OCI-LY7 (cell line): ENCODE results near the gene CCDC54. TPM values are rescaled to one million over a fixed set of nuclear protein-coding genes. Genes with fewer than 3 reads are reported as not detected.
A peak's percentile ranks its signal among the peaks of the same experiment; 100 is the strongest.

ENCODE experiments used
- BruUV-seq: library from RNA; stranded (reverse); fragments of 400-500 nt; replicated peaks from 2 replicates; lab custom pipeline; 2021; lab: Mats Ljungman, UMichigan
- CTCF ChIA-PET: fragments of 300-600 bp; sonication (Branson Sonifier 250); formaldehyde crosslinking; loops from one replicate; lab custom pipeline; 2022; ENCODE audit warnings: antibody characterized with exemption; ENCODE audit not compliant: unreplicated experiment; lab: Charles Lee
- POLR2A ChIA-PET: fragments of 300-600 bp; sonication (Branson Sonifier 250); formaldehyde crosslinking; loops from one replicate; lab custom pipeline; 2022; ENCODE audit warnings: antibody characterized with exemption; lab: Charles Lee
- DNase-seq: peaks from one replicate; pipeline ENCODE4 v3.0.0-alpha.2; 2015; ENCODE audit warnings: low spot score
- H2AFZ ChIP-seq: fragments of 200-600 bp; sonication (generic), shearing (Covaris generic); 2 replicates; pipeline ENCODE4 v1.6.1; 2014; ENCODE audit warnings: mild to moderate bottlenecking, antibody characterized with exemption, low read length, moderate library complexity
- H3K27ac ChIP-seq: fragments of 200-600 bp; sonication (generic); 2 replicates; pipeline ENCODE4 v1.5.1; 2014; ENCODE audit warnings: mixed run types, low read depth, mild to moderate bottlenecking, moderate library complexity, low read length, inconsistent platforms; ENCODE audit not compliant: poor library complexity, severe bottlenecking
- H3K36me3 ChIP-seq: fragments of 200-600 bp; sonication (generic); 2 replicates; pipeline ENCODE4 v1.6.1; 2014; ENCODE audit warnings: mild to moderate bottlenecking, antibody characterized with exemption, low read length, moderate library complexity, mixed read lengths; ENCODE audit not compliant: insufficient read depth
- H3K4me1 ChIP-seq: fragments of 200-600 bp; sonication (generic); 2 replicates; pipeline ENCODE4 v1.5.1; 2014; ENCODE audit warnings: mild to moderate bottlenecking, low read length; ENCODE audit not compliant: insufficient read depth, poor library complexity, severe bottlenecking
- H3K4me2 ChIP-seq: fragments of 200-600 bp; sonication (generic); 2 replicates; pipeline ENCODE4 v1.6.1; 2014; ENCODE audit warnings: mild to moderate bottlenecking, low read length
- H3K4me3 ChIP-seq: fragments of 200-600 bp; sonication (generic); 2 replicates; pipeline ENCODE4 v1.5.1; 2014; ENCODE audit warnings: mild to moderate bottlenecking, low read depth, low read length; ENCODE audit not compliant: poor library complexity, severe bottlenecking
- H3K79me2 ChIP-seq: fragments of 200-600 bp; sonication (generic); 2 replicates; pipeline ENCODE4 v1.6.1; 2016; ENCODE audit warnings: low read depth, mild to moderate bottlenecking, low read length, moderate library complexity, mixed read lengths; ENCODE audit not compliant: insufficient read depth
- H3K9me2 ChIP-seq: fragments of 200-600 bp; sonication (generic); 2 replicates; pipeline ENCODE4 v1.6.1; 2016; ENCODE audit warnings: mild to moderate bottlenecking, low read length, mixed read lengths; ENCODE audit not compliant: insufficient read depth
- H3K9me3 ChIP-seq: fragments of 200-600 bp; sonication (generic); 2 replicates; pipeline ENCODE4 v1.6.1; 2014; ENCODE audit warnings: mild to moderate bottlenecking, mixed run types, low read length, mixed read lengths
- H4K20me1 ChIP-seq: fragments of 200-600 bp; sonication (generic); 2 replicates; pipeline ENCODE4 v1.6.1; 2014; ENCODE audit warnings: mild to moderate bottlenecking, antibody characterized with exemption, low read length, moderate library complexity, mixed read lengths; ENCODE audit not compliant: insufficient read depth
- EZH2phosphoT487 ChIP-seq: fragments of 200-600 bp; sonication (generic); IDR thresholded peaks from 2 replicates; pipeline ENCODE4 v1.6.1; 2018; ENCODE audit warnings: low read depth, borderline replicate concordance, mild to moderate bottlenecking, mixed run types, antibody characterized with exemption, low read length, moderate library complexity, mixed read lengths
- intact Hi-C: fragments of 100-400 bp; cut with micrococcal nuclease; formaldehyde crosslinking; loops from one replicate; pipeline ENCODE4 v1.10.0; 2022; ENCODE audit not compliant: unreplicated experiment
- total RNA-seq, 2 experiments: library from RNA; depleted of rRNA in 1 of 2; stranded (reverse); fragments of >200 nt in 1 of 2; shearing (Covaris generic) in 1 of 2; gene quantifications; 2 replicates each; pipeline ENCODE4 v1.2.3, GENCODE V29; 2014 to 2022
- TF ChIP-seq, protein P1 (sequence below): fragments of 200-600 bp; sonication (generic); conservative IDR thresholded peaks from 2 replicates; pipeline ENCODE4 v1.5.1; 2014; ENCODE audit warnings: mild to moderate bottlenecking, antibody characterized with exemption, low read length, moderate library complexity, mixed read lengths

Gene CCDC54
- total RNA-seq, 2 experiments from 2014 or later, result not detected

DNA sequence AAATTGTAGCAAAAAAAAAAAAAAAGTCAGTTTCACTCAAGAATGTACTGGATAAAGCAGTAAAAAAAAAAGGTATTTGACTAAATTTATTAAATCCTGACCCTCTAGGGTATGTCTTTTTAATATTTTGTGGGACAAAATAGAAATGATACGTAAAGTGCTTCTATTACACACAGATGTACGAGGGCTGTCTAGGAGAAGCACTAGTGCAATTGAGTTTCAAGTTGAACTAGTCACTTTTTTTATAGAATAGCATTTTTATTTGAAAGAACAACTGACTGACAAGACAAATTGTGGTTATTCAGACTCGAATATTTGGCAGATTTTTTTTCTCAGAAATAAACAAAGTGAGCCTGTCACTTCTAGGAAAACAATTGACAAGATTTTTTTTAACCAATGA lies 49.0 kb downstream of the CCDC54 start:
- Histone ChIP-seq H3K4me3 (no peak overlapping the region), H4K20me1 (no peaks in the 10 kb centered on the region), H3K9me2 (no peaks in the 10 kb centered on the region), H3K36me3 (no peaks in the 10 kb centered on the region), H3K27ac (peak overlapping the region; percentile 30), H3K4me2 (peak overlapping the region; percentile 50), H3K79me2 (no peaks in the 10 kb centered on the region), H2AFZ (peak overlapping the region; percentile 89), H3K4me1 (peaks cover 66% of the 10 kb centered on the region), H3K9me3 (no peaks in the 10 kb centered on the region)
- no peak for DNase-seq
- intact Hi-C loops, result loop anchor here (2.0 to 10.0 kb wide), 2 partner anchors 173 to 281 kb away; no protein-coding TSS in a partner anchor
- ChIA-PET POLR2A (interaction anchor here (0.9 kb wide), 1 partner anchor 155 kb away, joined by 3 read pairs; no protein-coding TSS in a partner anchor), CTCF (no interaction called here)
- no TSS peak for BruUV-seq
- TF ChIP-seq EZH2phosphoT487, result no peak
- TF ChIP-seq, protein P1, sequence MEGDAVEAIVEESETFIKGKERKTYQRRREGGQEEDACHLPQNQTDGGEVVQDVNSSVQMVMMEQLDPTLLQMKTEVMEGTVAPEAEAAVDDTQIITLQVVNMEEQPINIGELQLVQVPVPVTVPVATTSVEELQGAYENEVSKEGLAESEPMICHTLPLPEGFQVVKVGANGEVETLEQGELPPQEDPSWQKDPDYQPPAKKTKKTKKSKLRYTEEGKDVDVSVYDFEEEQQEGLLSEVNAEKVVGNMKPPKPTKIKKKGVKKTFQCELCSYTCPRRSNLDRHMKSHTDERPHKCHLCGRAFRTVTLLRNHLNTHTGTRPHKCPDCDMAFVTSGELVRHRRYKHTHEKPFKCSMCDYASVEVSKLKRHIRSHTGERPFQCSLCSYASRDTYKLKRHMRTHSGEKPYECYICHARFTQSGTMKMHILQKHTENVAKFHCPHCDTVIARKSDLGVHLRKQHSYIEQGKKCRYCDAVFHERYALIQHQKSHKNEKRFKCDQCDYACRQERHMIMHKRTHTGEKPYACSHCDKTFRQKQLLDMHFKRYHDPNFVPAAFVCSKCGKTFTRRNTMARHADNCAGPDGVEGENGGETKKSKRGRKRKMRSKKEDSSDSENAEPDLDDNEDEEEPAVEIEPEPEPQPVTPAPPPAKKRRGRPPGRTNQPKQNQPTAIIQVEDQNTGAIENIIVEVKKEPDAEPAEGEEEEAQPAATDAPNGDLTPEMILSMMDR, result no peak

Other genes starting within 250 kb of the CCDC54 start
- 20.2 and 27.0 TPM in 2 replicates for gene BBX, start 145.5 kb downstream of the CCDC54 start, total RNA-seq (2014; rRNA removed; shearing (Covaris generic))
- 49.8 and 56.0 TPM in 2 replicates for gene BBX, start 145.5 kb downstream of the CCDC54 start, total RNA-seq (2022)